LNCAP (cell line): ENCODE data around the gene SLC25A33.

Source experiments
- TF ChIP-seq, protein P1 (sequence below): fragments of 450-650 bp; IDR thresholded peaks from 2 replicates; pipeline ENCODE4 v1.5.1; 2017; ENCODE audit warnings: mild to moderate bottlenecking

The SLC25A33 gene

DNA sequence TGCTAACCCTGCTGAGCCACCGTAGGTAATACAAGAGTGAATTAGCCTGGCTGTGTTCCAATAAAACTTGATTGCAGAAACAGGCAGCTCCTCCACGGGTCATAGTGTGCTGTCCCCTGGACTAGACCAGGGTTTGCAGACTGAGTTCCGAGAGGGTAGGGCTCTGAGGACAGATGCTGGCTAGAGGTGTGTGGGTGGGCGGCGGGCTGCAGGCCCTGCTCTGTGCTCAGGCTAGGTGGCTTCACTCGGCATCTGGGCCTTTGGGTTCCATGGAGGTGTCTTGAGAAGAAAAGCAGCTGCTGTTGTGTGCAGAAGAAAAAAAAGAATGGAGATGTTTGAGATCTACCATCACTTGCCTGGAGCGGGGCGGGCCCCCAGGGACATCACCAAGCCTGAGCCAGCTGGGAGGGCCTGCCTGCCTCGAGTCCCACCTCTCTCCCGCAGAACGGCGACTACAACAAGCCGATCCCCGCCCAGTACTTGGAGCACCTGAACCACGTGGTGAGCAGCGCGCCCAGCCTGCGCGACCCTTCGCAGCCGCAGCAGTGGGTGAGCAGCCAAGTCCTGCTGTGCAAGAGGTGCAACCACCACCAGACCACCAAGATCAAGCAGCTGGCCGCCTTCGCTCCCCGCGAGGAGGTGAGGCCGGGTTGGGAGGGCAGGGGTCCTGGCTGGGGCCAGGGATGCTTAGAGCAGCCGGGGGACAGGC, 57.3 kb downstream of the SLC25A33 start:
- TF ChIP-seq, protein P1, sequence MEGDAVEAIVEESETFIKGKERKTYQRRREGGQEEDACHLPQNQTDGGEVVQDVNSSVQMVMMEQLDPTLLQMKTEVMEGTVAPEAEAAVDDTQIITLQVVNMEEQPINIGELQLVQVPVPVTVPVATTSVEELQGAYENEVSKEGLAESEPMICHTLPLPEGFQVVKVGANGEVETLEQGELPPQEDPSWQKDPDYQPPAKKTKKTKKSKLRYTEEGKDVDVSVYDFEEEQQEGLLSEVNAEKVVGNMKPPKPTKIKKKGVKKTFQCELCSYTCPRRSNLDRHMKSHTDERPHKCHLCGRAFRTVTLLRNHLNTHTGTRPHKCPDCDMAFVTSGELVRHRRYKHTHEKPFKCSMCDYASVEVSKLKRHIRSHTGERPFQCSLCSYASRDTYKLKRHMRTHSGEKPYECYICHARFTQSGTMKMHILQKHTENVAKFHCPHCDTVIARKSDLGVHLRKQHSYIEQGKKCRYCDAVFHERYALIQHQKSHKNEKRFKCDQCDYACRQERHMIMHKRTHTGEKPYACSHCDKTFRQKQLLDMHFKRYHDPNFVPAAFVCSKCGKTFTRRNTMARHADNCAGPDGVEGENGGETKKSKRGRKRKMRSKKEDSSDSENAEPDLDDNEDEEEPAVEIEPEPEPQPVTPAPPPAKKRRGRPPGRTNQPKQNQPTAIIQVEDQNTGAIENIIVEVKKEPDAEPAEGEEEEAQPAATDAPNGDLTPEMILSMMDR: no peak

DNA sequence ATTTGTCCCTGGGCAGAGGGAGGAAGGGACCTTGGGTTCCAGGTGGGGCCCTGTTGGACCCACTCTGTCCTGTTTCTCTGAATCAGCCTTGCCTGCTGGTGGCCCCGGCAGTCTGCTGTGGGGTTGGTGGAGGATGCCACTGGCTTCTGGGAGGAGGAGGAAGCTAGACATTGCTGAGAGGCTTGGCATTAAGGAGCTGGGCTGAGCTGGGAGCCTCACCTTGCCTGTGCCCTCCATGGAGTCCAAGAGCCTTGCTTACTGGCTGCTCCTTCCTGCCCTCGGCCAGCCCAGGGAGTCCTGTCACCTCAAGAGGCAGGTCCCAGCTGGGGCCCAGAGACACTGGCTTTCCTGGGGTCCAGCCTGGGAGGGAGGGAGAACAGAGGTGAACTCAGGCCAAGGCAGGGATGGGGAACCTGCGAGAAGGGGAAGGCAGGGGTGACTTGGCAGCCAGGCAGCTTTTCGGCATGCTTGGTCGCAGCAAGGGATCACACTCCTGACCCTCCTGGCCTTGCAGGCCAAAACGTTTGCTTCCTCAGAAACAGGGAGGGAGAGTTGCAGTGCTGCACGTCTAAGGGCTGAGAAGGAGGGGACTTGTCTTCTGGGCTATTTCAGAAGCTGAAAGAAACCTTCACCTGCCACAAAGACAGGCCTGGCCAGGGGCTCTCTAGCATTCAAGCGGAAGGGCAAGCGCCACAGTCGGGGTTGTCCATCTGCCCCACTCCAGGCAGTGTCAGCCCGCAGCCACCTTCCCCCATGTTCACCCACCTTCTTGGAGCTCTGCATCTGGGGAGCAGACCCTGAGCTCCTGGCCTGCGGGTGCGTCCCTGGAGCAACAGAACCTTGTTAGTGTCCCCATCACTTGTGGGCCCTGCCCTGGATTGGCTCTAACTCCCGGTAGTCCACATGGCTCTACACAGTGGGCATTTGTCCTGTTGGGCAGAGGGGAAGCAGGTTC, 58.4 kb downstream of the SLC25A33 start:
- TF ChIP-seq, protein P1: no peak

DNA sequence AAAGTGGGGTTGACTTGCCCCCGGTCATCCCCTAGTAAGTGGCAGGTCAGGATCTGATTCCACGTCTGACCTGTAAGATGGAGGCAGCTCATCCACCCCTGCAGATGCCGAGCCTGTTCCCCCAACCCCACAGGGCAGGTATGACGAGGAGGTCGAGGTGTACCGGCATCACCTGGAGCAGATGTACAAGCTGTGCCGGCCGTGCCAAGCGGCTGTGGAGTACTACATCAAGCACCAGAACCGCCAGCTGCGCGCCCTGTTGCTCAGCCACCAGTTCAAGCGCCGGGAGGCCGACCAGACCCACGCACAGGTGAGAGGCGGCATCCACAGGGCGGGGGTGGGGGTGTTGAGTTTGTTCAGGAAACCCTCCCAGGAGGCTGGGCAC, 59.0 kb downstream of the SLC25A33 start:
- TF ChIP-seq, protein P1: no peak

DNA sequence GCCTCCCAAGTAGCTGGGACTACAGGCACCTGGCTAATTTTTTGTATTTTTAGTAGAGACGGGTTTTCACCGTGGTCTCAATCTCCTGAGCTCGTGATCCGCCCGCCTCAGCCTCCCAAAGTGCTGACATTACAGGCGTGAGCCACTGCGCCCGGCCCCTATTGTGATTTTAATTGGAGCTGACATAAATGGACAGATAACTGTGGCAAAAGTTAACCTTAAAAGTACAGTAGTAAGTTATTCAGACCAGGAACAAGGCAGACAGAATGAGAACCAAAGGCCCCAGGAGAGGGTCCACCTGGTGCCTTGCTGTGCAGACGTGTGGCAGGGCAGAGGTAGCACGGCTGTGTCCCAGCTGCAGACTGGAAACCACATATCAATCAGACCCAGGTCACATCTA, 60.5 kb downstream of the SLC25A33 start:
- TF ChIP-seq, protein P1: no peak

DNA sequence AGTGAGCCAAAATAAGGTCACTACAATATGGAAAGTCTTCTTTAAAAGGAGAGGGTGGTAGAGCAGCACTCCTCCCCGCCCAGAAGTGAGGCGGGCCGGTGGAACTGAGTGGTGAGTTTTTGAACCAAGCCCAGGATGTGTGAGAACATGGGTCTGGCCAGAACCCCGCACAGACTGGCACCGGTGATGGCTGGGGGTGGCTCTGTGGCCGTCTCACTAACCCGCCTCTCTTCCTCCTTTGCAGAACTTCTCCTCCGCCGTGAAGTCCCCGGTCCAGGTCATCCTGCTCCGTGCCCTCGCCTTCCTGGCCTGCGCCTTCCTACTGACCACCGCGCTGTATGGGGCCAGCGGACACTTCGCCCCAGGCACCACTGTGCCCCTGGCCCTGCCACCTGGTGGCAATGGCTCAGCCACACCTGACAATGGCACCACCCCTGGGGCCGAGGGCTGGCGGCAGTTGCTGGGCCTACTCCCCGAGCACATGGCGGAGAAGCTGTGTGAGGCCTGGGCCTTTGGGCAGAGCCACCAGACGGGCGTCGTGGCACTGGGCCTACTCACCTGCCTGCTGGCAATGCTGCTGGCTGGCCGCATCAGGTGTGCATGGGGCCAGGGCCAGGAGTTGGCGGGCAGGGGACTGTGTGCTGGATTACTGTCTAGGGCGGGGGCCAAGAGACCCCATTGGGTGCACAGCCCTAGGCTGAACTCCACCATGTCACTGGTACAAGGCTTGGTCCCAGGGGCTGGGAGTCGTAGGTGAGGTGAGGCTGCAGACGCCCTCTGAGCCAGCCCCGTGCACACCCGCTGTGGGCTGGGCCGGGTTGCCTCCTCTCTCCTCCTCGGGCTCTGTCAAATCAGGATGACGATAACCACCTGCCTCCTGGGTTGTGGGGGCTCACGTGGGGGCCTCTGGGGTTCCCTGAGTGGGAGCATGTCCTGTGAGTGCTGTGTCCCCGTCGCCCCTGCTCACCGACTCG, 61.9 kb downstream of the SLC25A33 start:
- TF ChIP-seq, protein P1: no peak

DNA sequence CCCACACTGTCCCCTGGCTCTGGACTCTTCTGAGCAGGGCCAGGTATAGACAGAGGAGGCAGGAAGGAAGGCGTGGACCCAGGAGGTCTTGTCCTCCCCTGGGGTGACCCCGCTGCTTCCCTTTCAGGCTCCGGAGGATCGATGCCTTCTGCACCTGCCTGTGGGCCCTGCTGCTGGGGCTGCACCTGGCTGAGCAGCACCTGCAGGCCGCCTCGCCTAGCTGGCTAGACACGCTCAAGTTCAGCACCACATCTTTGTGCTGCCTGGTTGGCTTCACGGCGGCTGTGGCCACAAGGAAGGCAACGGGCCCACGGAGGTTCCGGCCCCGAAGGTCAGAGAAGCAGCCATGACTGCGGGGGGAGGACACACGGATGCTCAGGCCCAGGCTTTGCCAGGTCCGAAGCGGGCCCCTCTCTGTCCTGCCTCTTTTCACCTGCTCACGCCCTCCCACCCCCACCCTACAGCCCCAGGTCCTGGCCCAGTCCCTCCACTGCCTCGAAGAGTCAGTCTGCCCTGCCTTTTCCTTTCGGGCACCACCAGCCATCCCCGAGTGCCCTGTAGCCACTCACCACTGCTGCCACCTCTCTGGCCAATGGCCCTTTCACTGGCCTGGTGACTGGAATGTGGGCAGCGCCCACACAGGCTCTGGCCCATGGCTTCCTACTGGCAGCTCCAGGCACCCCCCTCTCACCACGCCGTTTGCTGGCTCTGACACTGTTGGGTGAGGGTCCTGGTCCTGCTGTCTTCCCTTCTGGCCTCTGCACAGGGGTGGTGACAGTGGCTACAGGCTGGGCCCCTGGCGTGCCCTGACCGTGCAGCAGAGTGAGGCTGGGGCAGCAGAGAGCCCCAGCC, 62.9 kb downstream of the SLC25A33 start:
- TF ChIP-seq, protein P1: no peak
